ENCODE data around the gene STOML2.

- TF ChIP-seq CTCF (IDR thresholded peaks at IDR 0.05; ENCODE audit: low read length) (no peak), EZH2 (IDR thresholded peaks at IDR 0.05; ENCODE audit: borderline replicate concordance, low read length) (no peak)
These were observed 7.4 kb upstream of the STOML2 start for GRCh38 chr9:35110327-35110761.
